HG03108 (cell line): ENCODE measurements around the gene CASZ1.

Source experiments
- ATAC-seq: cut with Tn5 transposase; IDR thresholded peaks from one replicate; pipeline ENCODE4 v1.9.1; 2021; ENCODE audit warnings: moderate library complexity; ENCODE audit not compliant: unreplicated experiment

The CASZ1 gene

DNA sequence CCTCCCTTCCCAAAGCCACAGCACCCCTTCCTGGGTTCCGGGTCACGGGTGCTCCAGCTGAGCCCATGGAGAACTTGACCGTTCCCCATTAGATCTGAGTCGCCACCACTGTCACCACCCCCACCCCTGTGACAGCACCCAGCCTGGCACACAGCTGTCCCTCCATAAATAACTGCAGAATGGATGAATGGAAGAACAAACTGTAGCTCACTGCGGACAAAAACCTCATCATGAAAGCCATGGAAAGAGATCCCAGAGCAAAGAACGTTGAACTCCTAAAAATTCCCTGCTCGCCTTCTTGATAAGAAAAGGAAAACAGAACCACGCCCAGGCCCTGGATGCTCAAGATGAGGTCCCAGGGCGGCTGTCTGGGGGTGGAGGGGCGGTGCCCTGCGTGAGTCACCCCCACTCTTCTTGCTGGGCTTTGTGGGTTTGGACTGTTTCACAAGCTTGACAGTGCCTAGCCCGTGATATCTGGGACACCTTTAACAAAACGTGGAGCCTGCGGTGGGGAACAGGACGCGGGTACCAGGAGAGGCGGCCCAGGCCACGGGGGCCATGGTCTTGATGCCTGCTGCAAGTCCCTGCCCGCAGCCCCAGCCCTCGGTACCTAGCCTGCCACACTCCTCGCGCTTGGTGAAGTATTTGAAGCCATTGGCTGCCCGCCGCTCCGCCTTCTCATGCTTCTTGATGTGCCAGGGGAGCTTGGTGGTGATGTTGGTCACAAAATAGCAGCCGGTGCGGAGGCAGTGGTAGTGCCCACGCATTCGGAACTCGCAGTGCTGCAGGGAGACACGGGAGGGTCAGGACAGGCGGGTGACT is 151.9 kb downstream of the CASZ1 start:
- ATAC-seq, result no peak

DNA sequence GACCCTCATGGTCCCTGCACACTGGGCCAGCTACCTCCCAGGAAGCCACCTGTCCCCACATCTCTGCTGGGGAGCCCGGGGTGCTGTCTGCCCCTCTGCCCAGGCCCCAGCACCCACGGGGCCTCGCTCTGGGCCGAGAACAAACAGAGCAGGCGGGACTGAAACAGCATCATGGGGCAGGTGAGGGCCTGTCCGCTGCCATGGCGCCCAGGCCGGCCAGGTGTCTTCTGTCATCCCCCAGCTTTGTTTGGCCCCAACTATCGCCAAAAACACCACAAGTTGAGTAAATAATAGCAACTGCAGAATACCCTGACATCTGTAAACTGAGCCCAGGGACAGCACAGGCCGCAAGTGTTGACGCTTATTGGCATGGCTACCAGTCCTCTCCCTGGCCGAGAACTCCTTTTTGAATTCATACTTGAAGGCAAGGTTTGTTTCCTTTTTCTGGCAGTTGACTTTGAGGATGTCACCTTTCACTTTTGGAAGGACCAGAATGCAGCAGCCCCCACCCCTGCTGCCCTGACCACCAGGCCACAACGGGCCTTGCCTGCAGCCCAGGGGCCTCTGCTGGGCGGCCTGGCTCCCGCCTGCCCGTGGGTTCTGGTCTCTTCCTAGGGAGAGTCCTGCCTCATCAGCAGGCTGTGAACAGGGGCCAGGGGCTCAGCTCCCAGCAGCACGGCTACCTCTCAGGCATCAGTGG is 152.7 kb downstream of the CASZ1 start:
- ATAC-seq, result no peak

DNA sequence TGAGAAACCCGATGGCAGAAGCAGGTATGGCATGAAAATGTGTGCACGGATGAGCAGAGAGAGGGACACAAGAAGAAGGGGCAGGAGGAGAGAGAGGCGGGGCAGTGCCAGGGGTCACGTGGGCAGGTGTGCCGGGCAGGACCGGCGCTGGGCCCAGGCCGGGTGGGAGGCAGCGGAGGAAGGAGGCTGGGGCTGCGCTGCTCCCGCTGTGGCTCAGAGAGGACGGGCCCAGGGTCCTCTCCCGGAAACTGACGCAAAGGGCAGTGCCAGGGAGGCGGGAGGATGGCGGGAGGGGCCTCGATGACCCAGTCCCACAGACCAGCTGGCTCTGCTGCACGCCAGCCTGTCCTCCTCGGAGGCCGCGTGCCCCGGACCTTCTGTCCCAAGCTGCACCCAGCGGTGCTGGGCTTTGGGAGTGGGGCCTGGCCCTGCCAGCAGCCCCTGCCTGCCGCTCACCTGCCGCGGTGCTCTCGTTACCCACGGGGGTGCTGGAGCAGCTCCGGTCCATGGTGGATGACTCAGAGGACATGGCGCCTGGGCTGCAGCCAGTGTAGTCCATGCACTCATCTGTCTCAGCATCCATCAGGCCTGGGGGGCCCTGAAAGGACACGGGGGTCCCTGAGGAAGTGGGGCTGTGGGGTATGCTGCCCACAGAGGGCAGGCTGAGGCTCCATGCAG is 153.9 kb downstream of the CASZ1 start:
- no peak for ATAC-seq

DNA sequence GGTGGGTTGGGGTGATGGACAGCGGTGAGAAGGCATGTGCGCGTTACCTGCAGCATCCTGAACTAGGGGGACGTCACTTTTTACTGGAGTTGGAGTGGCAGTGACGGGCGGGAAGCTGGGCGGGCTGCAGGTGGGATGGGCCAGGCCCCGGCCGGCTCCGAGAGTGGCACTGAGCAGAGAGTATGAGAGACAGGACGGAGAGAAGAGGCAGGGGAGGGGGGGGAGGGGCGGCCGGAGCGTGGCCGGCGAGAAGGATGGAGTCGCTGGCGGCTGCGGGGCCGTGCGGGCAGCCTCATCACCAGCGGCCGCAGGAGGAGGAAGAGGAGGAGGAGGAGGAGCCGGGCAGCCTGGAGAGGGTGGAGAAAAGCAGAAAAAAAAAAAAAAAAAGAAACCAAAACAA is 154.5 kb downstream of the CASZ1 start:
- no peak for ATAC-seq

DNA sequence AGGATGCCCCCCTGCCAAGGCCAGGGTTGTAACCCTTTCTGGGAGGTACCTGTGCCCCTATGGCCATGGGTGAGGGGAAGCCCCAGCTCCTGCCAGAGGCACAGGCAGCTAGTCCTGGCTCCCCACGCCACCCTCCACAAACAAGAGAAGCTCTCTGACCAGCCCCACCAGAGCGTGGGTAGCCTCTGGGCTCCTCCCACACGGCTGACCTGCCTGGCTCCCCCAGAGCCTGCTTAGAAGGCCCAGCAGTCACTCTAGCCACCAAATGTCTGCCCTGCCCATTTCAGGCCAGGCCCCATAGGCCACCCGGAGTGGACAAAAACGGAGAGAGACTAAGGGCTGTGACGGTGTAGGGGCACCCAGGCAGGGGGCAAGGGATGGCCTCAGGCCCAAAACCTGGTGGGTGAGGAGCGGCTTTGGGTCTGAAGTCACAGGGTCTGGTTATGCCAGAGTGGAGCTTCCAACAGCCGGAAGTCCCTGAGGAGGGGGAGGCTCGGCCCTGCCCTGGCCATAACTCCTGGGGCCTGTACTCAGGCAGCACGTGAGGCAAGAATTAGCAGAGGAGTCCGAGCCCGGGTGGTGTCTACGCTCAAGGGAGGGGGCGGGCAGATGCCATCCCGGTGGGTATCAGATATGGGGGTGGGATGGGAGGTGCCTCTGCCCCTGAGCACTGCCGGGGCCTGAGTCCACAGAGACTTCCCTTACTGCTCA is 155.4 kb downstream of the CASZ1 start:
- ATAC-seq, result no peak

DNA sequence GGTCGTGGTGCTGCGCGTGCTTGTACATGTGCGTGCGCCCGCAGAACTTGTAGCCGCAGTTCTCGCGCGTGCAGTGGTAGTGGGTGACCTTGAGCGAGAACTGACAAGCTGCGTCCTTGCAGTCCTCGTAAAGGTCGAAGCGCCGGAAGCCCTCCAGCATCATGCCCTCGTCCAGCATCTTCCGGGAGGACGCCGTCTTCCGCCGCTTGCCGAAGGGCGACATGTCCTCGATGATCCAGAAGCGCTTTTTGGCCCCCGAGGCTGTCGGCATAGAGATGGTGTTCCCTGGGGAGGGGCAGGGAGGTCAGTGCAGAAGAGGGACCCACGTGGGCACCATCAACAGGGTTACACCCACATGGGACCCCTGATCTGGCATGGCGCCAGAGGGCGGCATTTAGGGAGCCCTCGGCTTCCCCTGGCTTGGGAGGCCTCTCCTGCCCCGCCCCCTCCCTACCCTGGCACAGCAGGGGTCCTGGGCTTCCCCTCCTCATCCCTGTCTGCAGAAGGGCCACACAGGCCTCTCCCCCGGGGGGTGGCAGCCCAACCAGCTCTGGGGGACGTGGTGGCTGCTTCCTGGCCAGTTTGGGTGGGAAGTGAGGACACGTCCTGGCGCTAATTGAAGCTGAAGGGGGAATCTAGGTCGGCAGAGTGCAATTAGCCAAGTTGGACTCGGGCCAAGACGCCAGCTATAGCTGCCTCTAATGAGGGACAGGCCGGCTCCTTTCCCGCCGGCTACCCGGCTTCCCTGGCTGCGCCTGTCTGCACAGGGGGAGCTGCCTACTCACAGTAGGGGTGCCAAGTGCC is 156.5 kb downstream of the CASZ1 start:
- ATAC-seq, result no peak

DNA sequence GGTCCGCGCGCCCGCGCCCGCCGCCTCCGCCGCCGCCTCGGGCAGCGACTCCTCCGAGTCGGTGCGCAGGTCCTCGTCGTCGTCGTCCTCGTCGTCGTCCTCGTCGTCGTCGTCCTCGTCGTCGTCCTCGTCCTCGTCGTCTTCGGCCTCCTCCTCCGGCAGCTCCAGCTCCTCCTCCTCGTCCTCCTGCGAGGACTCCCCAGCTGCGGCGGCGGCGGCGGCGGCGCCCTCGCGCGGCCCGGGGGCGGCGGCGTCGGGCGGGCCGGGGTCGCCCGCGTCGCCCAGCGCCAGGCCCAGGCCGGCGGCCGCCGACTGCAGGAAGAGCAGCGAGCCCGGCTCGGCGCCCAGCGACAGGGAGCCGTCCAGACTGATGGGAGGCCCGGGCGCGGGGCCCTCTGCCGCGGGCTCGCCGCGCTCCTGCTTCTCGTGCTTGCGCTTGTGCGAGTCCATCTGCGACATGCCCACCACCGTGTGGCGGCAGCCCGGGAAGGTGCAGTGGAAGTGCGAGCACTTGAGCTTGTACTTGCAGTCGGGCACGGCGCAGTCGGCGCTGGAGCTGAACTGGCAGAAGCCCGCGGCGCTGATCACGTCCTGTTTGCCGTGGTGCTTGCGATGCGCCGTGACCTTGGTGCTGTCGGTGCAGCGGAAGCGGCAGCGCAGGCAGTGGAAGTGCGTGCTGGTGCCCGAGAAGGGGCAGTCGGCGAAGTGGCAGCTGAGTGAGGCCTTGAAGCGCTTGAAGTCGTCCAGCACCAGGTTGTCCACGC is 157.3 kb downstream of the CASZ1 start:
- ATAC-seq, result no peak

DNA sequence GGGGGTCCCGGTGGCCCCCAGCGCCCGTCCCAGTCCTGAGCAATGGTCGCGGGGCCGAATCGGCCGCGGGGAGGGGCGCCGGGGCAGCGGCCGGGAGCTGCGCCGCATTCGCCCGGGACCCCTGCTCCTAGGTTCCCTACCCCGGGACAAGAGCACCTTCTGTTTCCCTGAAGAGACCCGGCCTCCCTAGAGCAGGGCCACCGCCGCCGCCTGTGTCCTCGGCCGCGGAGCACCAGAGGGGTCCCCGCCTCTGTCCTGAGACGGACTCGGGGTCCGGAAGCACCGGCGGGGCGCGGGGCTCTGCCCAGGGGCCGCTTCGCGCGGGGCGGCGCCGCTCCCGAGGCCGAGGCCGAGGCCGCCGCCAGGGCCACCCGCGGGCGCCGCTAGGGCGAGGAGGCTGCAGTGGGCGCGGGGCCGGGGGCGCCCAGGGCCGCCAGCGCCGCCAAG is 157.9 kb downstream of the CASZ1 start:
- ATAC-seq, result no peak

DNA sequence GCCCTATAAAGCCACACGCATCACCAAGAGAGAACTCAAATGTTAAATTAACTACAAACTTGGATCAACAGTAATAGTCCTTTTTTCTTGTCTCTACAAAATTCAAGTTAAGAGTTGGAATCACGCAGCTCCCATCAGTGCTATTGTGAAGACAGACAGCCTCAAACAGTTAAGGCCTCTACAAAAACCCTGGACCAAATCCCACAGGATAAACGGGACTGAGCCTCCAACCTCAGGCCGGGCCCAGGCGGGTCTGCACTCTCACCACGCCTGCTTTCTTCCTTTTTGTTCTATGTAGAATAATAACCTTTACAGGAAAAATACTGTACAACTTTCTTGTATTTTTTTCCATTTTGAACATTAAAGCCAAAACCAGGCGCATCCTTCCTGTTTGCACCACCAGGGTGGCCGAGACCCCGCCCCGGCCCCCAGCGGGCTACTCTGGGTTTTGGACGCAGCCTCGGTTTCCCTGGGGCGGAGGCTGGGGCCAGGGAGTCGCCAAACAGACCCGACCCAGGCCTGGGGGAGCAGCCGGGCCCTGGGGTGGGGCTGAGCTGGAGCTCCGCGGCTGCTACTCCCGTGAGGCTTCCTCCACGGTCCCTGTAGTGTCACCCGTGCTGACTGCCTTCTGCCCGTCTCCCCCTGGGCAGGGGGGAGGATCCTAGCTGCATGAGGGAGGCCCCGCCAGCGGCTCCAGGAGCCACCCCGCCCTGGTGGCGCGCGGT is 158.4 kb downstream of the CASZ1 start:
- ATAC-seq, result no peak

DNA sequence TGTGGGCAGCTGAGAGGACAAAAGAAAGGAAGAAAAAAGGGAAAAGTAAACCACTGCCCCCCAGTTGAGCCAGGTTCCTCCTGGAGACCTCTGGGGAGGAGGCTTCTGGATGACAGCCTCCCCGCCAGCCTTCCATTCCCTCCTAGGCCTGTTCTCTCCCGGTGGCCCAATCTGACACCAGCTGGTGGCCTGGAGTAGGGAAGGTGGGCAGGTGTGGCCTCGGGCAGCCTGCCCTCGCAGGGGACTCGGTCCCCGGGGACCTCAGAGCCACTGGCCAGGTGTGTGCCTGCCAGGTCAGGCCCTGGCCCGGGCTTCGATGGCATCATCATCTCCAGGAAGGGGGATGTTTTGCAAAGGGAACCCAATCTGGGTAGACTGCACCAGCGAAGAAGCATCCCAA is 159.0 kb downstream of the CASZ1 start:
- no peak for ATAC-seq

DNA sequence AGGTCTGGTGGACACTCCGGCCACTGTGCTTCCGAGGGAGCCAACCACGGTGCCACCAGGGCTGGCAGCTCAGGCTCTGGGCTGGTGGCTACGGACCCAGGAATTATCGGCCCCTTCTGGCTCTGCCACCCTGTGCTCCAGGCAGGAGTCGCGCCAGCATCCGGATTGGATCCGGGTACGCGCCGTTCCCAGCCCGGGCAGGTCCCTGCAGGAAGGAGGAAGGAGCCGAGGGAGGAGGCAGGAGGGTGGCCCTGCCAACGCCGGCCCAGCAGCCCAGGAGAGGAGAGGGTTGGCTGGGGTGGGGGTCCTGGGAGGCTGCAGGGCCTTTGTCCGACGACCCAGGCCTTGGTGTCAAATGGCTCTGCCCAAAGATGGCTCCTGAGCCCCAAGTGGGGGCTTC is 160.5 kb downstream of the CASZ1 start:
- ATAC-seq, result no peak

DNA sequence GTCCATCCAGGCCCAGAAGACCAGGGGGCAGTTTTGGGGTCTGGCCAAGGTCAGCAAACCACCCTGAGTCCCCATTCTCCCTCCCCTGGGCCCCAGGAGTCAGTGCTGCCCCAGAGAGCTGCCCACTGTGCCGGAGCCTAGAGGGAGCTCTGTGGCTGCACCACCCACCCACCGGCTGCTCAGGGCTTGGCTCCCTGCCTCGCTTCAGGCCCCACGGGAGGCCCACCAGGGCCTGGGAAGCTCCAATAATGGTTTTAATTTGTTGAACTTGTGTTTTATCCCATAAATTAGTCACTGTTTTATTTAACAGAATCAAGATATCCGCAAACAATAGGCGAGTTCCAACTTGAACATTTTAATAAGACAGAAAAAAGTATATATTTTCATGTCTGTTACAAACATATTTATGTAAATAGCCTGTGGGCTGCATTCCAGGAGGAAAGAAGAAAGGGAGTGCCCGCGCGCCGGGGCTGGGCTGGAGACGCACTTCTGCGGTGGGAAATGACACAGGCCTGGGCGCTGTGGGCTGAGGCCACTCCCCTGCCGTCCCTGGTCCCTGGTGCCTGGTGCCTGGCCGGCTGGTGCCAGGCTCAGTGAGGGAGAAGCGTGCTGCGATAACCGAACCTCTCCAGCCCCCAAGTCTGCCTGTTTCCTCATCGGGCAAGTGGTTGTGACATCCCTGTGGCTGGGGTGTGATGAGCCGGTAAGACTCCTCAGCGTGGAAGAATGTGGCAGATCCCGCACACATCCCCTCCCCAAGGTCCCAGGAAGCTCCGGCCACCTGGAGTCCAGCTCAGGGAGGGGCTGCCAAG is 161.2 kb downstream of the CASZ1 start:
- no peak for ATAC-seq

DNA sequence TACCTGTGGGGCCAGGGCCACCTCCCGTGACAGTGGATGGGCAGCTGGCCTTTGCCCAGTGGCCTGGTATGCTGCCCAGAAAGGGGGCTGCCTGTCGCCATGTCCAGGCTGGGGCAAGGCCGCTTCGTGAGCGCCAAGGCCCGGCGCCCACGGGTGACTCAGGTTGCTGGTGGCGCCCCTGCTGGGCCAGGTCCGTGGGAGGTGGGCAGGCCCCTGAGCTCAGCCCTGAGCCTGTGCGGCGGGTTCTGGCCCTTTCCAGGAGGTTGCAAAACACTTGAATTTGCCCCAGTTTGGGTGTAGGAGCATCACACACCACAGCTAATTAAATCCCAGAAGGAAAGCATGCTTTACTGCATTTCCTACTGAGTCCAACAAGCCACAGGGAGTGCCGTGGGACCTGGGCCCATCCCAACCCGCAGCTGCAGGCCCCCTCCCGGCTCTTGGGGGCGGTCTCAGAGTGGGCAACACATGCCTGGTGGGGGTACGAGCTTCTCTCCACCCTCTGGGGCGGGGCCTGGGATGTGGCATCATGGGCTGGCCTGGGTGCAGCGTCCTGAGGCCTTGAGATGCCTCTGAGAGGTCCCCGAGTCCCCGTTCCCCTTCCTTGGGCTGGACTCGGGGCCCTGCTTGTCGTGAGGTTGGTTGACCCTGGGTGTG is 161.9 kb downstream of the CASZ1 start:
- no peak for ATAC-seq

DNA sequence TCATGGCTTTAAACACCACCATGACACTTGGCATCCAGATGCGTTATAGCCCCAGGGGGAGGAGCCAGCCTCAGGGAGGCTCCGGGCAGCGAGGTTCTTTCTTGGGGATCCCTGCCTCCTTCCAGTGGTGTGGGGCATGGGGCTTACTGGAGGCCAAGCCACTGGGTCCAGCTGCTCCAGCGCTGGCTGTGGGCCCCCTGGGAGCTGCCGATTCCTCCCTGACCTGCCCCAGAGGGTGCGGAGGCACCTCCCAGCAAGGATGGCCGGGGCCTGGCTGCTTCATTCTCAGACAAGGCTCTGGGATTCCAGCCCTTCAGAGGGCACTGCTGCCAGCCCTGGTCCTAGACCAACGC is 162.4 kb downstream of the CASZ1 start:
- no peak for ATAC-seq

DNA sequence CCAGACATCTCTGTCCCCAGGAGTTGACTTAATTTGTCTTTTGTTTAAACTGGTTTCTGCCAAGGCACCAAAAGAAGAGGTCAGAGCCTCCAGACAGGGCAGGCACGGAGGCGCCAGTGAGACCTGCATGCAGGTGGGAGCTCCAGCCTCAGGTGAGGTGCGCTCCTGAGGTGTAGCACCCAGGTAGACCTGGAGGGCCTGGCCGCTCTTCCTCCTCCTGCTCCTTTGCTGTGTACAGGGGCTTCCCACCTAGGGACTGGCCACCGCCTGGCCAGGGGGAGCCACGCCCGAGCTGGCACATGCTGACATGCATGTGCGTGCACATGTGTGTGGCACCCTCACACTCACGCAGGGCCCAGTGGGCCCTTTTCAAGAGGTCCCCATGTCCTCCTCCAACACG is 163.0 kb downstream of the CASZ1 start:
- ATAC-seq, result no peak

DNA sequence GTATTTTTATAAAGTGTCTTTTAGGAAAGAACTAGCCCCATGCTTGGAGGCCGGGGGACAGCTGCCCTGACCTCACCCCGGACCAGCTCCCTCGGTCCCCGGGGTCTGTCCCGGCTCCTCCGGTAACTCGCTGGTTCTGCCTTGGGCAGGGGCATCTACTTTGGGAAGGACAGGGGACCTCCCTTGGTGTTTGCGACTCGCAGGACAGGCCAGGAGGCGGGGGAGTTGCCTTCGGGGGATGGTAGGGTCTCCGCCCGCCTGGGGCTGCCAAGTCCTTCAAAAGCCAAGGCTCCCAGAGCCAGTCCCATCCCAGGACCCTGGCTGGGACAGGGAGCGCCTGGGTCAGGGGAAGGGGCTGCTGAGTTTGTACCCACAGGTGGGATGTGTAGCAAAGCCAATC is 163.8 kb downstream of the CASZ1 start:
- no peak for ATAC-seq

DNA sequence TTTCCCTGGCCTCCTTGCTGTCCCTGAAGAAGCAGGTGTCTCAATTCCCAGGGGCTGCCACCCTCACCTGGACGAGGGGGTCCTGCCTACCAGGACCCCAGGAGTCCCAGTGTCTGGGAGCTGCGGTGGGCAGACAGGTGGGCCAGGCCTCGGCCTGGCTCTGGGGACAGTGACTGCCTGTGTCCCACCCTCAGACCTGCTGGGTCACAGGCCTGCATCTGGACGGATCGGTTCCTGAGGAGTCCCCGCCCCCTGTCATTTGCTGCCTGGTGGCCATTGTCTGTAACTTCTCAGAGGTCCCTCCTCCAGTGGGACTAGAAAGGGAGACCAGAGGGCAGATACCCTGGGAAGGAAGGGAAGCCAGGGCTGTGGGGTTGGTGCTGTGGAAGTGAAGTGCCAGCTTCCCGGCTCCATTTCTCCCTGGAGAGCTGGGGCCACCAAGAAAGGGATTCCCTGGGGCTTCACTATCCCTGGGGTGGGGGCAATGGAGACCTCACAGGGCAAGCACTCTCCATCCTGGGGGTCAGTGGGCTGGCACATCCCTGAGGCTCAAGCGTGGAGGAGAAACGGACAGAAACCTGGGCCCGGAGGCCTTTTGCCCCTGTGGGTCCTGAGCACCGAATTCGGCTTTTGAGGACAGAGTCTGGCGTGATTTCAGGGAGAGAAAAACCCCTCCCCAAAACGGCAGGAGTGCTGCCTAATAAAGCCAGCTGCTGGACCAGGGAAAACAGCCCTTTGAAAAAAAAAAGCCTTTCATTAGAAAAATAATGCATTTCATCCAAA is 164.4 kb downstream of the CASZ1 start:
- ATAC-seq, result no peak
